HG02938 (cell line): ENCODE measurements around the gene FAM83G.
"Not testable (repeated sequence)": the region's sequence is repeated elsewhere in the genome, so short reads cannot be mapped to it uniquely, and the experiment has no call there.

Experiments
- ATAC-seq: cut with Tn5 transposase; IDR thresholded peaks from one replicate; pipeline ENCODE4 v1.9.1; 2021; ENCODE audit warnings: mild to moderate bottlenecking, moderate library complexity; ENCODE audit not compliant: unreplicated experiment

FAM83G gene

DNA sequence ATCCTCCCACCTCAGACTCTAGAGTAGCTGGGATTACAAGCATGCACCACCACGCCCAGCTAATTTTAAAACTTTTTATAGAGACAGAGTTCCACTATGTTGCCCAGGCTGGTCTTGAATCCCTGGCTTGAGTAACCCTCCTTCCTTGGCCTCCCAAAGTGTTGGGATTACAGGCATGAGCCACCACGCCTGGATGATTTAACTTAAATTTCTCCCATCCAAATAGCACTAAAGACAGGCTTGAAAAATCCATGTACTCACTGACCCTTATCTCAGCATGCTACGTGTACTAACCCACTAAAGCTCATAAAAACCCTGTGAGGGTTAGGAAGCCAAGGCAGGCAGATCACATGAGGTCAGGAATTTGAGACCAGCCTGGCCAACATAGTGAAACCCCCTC, 48.0 kb downstream of the FAM83G start:
- ATAC-seq = no peak

DNA sequence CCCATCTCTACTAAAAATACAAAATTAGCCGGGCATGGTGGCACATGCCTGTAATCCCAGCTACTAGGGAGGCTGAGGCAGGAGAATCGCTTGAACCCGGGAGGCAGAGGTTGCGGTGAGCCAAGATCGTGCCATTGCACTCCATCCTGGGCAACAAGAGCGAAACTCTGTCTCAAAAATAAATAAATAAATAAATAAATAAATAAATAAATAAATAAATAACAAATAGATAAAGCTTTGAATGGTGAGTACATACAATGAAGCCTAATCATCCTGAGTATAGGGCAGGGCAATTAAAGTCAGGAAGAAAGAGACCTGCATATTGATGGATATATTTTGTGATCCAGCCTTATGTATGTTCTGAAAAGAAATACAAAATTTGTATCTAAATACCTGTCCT, 48.5 kb downstream of the FAM83G start:
- not testable (repeated sequence) for ATAC-seq

DNA sequence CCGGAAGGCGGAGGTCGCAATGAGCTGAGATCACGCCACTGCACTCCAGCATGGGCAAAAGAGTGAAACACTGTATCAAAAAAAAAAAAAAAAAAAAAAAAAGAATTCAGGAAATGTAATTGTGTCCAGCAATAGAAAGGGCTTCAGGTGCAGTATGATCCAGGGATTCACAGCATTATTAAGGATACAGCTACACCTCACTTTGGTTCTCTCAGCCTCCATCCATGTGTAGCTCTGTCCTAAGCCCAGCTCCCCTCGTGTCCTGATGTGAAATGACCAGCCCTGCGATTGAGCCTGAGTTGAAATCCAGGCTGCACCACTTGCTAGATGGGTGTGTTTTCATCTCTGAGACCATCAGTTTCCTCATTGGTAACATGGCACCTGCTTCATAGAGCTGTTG, 49.6 kb downstream of the FAM83G start:
- no peak for ATAC-seq

DNA sequence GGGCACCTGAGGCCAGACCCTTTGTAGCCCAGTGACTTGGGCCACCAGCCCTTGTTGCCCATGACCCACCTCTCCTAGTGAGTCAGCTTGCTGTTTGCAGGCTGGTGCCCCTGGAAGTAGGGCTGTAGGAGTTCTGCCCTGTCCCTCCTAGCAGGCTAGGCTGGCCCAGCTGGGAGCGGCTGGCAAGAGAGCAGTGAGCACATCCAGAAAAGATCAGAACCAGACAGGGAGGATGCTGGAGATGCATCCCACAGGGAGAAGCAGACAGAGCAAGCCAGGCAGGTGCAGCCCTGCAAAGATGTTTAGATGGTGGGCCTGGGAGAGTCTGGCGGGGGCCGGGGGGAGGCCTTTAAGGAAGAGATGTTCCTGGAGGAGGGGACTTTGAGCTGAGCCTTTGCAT, 50.2 kb downstream of the FAM83G start:
- ATAC-seq = no peak

DNA sequence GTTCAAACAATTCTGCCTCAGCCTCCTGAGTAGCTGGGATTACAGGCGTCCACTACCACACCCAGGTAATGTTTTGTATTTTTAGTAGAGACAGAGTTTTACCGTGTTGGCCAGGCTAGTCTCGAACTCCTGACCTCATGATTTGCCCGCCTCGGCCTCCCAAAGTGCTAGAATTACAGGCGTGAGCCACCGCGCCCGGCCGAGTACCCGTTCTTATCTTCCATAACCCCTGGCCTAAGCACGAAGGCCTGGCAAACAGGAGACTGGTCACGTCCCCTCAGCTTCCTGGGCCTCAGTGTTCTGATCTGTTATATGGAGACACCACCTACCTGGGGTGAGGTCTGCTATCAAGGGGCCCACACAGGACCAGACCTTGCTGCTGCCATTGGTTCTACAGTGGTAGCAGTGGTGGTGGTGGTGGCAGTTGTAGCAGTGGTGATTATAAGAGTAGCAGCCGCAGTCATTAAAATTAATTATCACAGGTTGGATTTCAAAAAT, 51.3 kb downstream of the FAM83G start:
- no peak for ATAC-seq

DNA sequence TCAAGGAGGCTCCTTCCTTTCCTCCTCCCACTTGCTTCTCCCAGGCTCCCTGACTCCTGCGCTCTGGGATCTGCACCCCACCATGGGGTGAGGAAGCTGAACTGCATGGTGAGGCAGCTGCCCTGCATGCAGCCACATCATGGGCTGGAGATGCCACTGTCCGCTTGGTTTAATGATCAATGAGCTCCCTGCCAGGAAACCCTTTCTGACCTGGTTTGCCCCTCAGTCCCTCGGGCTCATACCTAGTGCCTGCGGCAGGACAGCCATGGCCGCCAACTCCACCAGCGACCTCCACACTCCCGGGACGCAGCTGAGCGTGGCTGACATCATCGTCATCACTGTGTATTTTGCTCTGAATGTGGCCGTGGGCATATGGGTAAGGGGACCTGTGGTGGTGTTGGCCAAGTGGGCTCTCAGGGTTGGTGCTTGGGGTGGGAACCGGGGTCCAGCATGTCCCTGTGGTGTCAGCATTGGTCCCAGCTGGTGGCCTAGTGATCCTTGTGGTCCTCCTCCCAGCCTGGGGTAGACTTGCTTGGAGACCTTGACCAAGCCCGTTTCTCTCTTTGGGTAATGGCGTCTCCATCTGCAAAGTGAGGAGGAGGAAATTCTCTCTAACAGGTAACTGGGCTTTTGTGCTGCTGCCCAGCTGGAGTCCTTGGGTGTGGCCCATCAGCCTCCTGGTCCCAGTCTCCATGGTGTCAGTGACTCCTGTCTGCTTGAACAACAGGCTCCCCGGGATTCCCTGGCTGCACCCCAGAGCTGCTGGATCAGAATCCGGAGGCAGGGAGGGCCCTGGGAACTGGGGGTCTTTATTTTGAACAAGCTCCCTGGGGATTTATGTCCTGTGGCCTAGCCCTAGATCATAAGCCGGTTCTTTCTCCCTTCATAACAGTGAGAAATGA, 52.4 kb downstream of the FAM83G start, which contains the start of gene SLC5A10:
SLC5A10 (plus strand) TSS at position 225 of the 902 bp plus-strand sequence; CDS start at position 266, 41 bp downstream.
- ATAC-seq = no peak

DNA sequence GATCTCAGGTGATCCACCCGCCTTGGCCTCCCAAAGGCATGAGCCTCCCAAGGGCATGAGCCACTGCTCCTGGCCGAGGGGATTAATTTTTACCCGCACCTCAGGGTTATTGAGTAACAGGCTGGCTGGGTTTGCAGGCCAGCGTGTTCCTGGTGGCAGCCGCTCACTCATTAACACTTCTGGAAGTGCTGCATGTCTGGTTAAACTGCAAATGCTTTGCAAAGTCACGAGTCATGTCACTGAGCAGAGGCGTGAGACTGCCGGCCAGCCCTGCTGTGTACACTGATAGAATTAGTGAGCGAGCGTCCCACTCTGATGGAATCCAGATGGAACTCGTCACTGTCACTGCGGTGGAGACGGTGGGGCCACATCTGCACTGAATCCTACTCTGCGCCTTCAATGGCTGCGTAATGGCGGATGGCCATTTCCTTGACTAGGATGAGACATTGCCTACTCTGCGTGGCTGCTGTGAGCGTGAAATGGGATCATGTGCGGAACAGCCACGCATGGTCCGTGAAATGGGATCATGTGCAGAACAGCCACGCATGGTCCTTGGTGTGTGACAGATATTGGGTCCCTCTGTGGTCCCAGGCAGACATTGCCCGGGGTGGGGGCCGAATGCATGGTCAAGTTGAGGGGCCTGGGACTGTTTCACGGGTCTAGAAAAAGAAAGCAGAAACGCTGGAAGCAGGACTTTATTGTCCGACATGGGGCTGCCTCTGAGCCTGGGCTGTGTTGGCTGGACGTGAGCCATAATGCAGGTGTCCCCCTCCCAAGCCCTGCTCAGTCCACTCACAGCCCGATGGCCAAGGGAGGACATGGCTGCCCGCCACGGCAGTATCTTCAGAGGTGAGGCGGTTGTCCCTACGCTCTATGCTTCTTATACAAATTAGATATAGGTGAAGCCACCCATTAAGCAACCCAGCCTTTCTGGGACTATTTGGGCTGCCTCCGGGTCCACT, 53.3 kb downstream of the FAM83G start:
- ATAC-seq = no peak

DNA sequence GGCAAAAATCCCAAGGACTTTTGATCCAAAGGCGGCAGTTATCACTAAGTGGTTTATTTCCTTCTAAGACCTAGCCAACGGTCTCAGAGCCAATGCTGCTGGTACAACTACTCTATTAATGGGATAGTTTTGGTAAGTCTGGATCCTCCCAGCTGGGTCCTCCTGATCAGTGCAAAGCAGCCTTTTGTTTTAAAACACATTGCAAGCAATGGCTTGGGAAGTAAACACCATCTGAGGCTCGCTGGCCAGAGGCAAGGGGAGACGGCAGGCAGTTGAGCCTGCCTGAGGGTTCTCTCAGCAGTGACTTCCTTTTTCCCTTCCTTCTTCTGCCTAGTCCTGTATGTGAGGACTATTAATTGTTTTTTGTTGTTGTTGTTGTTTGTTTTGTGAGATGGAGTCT, 54.2 kb downstream of the FAM83G start:
- ATAC-seq = no peak

DNA sequence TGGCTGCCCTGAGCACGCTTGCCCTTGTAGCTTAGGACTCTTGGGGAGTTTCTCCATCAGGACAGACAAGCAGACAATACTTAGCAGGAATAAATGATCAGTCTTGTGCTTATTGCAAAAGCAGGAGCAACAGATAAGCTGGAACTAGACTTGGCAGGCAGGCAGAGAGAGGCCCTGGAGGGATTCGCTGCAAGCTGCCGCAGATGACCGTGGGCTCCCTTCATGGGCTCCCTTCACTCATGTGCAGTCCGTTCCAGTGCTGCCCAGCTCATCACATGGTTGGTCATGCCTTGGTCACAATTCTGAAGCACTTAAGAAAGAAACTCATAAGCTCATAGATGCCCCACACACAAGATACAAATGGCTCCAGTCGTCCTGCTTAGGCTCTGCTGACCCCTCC, 55.0 kb downstream of the FAM83G start:
- no peak for ATAC-seq

DNA sequence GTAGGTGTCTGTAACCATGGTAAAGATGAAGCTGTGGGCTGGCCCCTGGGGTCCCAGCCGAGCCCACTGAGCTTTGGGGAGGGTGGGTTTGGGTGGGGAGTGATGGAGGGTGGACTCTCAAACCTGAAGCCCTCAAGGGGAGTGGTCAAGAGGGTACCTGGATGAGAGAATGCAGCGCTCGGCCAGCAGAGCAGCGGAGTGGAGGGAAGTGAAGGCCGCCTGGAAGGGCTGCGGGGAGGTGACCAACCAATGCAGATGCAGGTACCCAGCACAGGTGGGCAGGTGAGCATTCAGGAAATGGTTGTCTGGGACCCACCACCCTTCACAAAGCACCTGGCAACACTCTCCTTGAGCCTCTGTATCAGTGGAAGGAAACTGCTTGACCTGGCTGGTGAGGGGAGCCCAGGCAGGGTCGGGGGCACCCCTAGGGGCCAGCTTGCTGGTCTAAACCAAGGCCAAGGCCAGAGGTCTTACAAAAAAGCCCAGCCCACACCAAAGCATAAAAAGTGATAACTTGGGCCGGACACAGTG, 56.0 kb downstream of the FAM83G start:
- ATAC-seq = no peak

DNA sequence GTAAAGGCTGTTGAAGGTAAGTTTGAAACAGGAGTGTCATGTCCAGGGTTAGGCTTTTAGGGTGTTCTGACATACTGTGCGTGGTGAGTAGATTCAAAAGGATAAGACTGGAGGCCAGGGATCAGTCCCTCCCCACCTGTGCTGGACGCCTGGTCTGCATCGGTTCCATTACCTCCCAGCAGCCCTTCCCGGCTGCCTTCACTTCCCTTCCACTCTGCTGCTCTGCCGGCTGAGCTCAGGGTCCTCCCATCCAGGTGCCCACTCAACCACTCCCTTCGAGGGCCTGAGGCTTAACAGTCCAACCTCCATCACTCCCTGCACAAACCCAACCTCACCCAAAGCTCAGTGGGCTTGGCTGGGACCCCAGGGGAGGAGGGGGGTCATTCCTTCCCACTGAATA, 56.7 kb downstream of the FAM83G start:
- ATAC-seq = no peak

DNA sequence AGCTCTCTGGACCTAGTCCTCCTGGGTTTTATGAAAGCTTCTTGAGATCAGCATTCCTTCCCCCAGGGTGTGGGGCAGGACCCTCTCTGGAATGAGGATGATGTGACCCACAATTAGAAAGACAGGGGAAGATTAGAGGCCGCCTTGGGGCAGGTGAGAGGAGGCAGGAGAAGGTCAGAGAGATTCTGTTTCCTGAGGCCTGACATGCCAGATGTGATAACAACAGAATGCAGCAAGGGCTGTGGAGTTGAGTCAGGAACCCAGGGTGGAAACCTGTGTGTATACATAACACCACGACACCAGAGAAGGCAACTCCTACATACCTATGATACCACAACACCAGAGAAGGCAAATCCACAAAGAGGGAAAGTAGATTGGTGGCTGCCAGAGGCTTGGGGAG, 58.0 kb downstream of the FAM83G start:
- no peak for ATAC-seq

DNA sequence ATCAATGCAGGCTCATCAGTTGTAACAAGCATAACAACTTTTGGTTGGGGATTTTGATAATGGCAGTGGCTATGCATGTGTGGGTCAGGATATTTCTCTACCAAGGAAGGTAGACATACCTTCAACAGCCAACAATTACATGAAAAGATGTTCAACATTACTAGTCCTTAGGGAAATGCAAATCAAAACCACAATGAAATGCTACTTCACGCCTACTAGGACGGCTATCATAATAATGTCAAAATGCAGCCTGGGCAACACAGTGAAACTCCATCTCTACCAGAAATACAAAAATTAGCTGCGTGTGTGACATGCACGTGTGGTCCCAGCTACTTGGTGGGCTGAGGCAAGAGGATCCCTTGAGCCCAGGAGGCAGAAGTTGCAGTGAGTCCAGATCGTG, 59.9 kb downstream of the FAM83G start:
- no peak for ATAC-seq

DNA sequence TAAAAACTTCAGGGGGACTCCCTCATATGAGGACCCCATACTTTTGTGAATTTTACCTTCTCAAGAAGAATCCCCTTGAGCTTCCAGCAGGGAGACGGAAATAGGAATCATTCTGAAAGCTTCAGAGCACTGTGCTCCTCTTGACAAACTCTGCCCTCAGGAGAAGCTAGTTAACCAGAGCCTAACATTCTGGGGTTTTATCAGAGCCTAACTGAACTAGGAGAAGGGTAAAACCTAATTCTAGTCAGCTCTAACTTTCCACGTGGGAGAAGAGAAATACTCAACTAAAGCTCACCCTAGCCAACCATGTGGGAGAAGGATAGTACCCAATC, 65.9 kb downstream of the FAM83G start:
- ATAC-seq = no peak

DNA sequence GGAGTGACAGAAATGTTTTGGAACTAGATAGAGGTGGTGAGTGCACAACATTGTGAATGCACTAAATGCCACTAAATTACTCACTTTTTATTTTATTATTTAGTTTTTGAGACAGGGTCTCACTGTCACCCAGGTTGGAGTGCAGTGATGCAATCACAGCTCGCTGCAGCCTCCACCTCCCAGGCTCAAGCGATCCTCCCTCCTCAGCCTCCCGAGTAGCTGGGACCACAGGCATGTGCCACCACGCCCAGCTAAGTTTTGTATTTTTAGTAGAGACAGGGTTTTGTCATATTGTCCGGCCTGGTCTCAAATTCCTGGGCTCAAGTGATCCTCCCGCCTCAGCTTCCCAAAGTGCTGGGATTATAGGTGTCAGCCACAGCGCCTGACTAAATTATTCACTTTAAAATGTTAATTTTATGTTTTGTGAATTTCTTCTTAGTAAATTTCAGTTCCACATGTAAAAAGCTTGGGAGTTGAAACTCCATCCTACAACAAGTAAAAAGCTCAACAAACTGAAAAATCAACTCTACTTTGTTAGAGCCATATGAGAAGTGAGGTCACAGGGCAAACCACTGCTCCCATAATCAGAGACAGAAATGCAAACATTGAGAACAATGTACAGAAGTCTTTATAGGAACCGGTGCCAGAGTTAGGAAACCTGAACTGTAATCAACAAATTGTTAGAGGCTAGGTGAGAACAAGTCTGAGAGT, 66.4 kb downstream of the FAM83G start:
- ATAC-seq = no peak

DNA sequence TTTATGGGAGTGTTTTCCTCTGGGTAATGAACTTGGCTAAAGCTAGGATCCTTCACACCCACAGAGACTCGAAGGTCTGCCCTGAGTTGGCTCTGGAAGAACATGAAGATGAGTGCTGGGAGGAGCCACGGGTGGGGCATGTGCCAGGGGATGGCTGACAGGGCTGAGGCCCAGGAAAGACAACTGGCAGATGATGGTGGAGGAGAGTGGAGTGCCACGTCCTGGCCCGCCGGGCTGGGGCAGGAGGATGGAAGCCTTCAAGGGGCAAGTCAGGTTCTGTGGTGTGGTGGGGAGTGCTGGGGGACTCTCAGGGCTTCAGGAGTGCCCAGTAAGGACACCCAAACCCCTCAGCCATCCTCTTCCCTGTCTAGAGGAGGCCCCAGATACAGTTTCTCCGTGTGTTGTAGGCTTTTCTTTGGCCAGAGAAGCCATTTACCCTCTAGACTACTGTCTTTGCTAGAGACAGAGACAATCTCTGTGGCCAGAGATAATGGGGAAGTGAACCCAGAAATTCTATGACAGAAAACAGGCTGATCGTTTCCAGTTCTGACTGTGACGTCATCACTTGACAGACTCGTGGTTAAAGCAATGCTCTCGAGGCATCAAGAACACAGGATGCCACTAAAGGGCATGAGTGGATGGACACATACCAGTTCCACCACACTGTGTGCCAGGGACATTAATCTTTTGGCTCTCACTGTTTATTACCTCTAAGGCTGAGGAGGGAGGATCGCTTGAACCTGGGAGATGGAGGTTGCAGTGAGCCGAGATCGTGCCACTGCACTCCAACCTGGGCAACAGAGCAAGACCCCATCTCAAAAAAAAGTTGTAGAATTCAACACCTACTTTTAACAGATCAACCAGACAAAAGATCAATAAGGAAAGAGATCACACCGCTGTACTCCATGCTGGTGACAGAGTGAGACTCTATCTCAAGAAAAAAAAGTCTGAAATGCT, 71.2 kb downstream of the FAM83G start:
- ATAC-seq = no peak

DNA sequence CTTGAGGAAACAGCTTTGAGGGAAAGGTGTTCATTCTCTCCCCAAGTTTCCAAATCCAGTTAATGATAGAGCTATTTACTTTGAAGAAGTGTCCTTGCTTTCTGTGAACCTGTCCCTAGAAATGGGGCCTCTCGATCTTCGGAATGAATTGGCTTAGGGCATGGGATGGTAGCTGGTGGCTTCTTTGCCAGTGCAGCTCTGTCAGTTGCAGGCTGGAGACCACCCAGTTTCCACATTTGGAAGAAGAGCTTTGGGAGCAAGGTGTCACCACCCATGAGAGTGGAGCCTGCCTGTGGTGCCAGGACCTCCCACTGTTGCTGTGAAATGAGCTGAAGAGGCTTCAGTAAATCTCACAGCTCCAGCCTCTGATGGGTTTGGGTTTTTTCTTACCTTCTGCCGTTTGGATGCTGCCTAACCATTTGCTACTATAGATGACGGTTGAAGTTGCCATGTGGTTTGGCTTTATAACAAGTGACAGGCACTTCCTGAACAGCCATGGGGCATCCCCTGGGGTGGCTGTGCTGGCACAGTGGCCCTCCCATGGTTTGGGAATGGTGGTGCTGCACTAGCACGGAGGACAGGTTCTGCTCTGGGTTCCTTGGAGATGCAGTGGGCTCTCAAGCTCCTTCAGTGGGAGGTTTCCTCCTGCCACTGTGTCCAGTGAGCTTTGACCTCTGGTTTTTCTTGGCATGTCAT, 72.1 kb downstream of the FAM83G start:
- no peak for ATAC-seq

DNA sequence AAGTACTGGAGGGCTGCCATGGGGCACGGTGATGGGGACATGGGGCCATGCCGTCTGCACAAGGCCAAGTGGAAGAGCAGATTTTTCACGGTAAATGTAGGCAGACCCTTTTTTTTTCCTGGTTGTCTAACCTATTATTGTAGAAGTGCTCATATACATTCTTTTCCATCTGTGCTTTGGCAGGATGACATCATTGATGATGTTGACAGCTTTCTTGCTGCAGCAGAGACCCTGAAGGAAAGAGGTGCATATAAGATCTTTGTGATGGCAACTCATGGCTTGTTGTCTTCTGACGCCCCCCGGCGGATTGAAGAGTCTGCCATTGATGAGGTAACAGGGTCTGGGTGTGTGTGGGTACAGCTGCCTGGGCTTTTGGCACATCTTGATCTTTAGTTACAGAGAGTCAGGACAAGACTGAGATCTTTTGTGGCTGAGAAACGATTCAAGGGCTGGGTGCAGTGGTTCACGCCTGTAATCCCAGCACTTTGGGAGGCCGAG, 75.9 kb downstream of the FAM83G start:
- no peak for ATAC-seq

DNA sequence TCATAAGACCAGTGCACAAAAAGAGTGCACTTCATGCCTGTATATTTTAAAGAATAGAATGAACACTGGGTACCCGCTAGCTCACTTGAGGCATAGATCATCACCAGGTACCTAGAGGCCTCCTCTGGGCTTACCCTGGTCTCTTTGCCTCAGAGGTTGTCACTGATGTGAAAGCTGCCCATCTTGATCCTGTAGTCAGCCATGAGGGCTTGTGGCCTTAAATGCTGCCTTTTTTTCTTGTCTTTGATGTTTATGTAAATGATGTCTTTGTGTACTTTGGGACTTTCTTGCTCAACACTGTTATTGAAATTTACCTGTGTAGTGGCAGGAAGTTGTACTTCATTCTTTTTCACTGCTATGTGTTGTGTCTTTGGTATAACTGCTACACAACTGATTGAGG, 79.4 kb downstream of the FAM83G start:
- no peak for ATAC-seq
